ENCODE measurements around the gene PKD2.

DNA sequence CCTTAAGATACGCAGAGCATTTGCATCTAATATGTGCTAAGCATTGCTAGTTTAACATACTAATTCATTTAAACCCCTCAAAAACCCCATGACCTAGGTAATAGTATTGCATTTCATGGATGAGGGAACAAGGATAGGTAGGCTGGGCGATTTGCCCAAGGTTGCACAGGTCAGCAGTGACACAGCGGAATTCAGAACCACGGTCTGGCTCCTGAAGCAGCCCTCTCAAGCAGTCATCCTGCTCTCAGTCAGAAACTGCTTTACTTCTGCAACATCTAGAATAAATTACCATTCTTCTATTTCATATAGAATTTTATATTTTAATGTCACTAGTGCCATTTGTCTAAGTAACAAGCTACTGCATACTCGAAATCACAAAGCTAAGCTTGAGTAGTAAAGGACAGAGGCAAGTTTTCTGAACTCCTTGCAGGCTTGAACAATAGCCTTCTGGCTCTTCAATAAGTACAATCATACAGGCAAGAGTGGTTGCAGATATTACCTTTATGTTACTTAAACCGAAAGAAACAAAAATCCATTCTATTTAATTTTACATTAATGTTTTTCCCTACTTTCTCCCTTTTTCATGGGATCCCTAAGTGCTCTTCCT lies 32.5 kb upstream of the PKD2 start:
- TF ChIP-seq, protein P1, sequence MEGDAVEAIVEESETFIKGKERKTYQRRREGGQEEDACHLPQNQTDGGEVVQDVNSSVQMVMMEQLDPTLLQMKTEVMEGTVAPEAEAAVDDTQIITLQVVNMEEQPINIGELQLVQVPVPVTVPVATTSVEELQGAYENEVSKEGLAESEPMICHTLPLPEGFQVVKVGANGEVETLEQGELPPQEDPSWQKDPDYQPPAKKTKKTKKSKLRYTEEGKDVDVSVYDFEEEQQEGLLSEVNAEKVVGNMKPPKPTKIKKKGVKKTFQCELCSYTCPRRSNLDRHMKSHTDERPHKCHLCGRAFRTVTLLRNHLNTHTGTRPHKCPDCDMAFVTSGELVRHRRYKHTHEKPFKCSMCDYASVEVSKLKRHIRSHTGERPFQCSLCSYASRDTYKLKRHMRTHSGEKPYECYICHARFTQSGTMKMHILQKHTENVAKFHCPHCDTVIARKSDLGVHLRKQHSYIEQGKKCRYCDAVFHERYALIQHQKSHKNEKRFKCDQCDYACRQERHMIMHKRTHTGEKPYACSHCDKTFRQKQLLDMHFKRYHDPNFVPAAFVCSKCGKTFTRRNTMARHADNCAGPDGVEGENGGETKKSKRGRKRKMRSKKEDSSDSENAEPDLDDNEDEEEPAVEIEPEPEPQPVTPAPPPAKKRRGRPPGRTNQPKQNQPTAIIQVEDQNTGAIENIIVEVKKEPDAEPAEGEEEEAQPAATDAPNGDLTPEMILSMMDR (IDR thresholded peaks at IDR 0.05), result no peak
- TF ChIP-seq POLR2A (IDR thresholded peaks at IDR 0.05), result no peak
